OCI-LY3 (cell line): ENCODE measurements around the gene CCNE1.

ENCODE experiments used
- CTCF ChIP-seq: fragments of 200-600, 300-600 bp; sonication (generic); IDR thresholded peaks from 2 replicates; pipeline ENCODE4 v1.5.1; 2014; ENCODE audit warnings: antibody characterized with exemption, low read length, low read depth
- EZH2phosphoT487 ChIP-seq: fragments of 200-600 bp; shearing (Covaris generic); IDR thresholded peaks from 2 replicates; pipeline ENCODE4 v1.6.1; 2018; ENCODE audit warnings: antibody characterized with exemption, mixed run types, low read depth

GRCh38 chr19:29873024-29873800, 61.4 kb downstream of the CCNE1 start:
- TF ChIP-seq CTCF (peak; percentile 83), EZH2phosphoT487 (no peak)
